ENCODE data around the gene DLX6.

DLX6 gene

GRCh38 chr7:97011536-97012364 lies 6.4 kb downstream of the DLX6 start:
- no peak for DNase-seq

- no peak for DNase-seq
These were observed 7.2 kb downstream of the DLX6 start for GRCh38 chr7:97012365-97013133.

GRCh38 chr7:97013134-97013844 lies 7.9 kb downstream of the DLX6 start:
- DNase-seq = no peak

GRCh38 chr7:97013845-97014134 lies 8.4 kb downstream of the DLX6 start:
- no peak for DNase-seq

GRCh38 chr7:97014145-97014750 lies 8.9 kb downstream of the DLX6 start:
- no peak for DNase-seq

GRCh38 chr7:97015279-97015678 lies 9.9 kb downstream of the DLX6 start:
- no peak for DNase-seq

GRCh38 chr7:97015756-97016380 lies 10.5 kb downstream of the DLX6 start:
- no peak for DNase-seq

- no peak for DNase-seq
These were observed 11.2 kb downstream of the DLX6 start for GRCh38 chr7:97016381-97017191.

- no peak for DNase-seq
These were observed 12.1 kb downstream of the DLX6 start for GRCh38 chr7:97017192-97018125.

- DNase-seq = no peak
These were observed 12.8 kb downstream of the DLX6 start for GRCh38 chr7:97018126-97018601.

- DNase-seq = no peak
These were observed 13.6 kb downstream of the DLX6 start for GRCh38 chr7:97018791-97019531.

GRCh38 chr7:97019710-97020225 lies 14.4 kb downstream of the DLX6 start:
- DNase-seq = no peak

GRCh38 chr7:97020601-97020995 lies 15.2 kb downstream of the DLX6 start:
- DNase-seq = no peak

- no peak for DNase-seq
These were observed 15.8 kb downstream of the DLX6 start for GRCh38 chr7:97020996-97021746.

GRCh38 chr7:97021747-97022490 lies 16.6 kb downstream of the DLX6 start:
- no peak for DNase-seq

GRCh38 chr7:97022491-97023306 lies 17.3 kb downstream of the DLX6 start:
- DNase-seq = no peak

Measured in CD4-positive, alpha-beta T cell treated with Interleukin-4 for 1 hour (primary cell).